ENCODE results near the gene SRGAP1.

DNA sequence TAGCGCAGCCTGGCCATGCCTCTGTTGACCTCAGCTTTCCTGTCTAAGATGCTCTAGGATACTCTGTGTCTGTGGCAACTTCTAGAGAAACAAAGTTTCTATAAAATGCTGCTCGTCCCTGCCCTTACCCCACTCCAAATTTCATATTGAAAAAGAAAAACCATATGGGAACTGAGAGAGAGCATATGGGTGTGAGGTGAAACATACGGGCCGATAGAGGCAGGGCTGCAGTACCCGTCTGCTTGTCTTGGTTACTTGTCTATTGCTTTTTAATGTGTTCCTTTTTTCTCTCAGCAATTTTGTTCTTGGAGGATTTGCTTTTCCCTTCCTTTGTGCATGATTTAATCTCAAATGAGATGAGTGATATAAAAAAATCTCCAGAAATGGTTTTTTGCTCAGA lies 113.0 kb downstream of the SRGAP1 start:
- no peak for TF ChIP-seq POLR2A (IDR thresholded peaks at IDR 0.05; ENCODE audit: control extremely low read depth in 1 of 2, low read depth in 2 of 2, low read length in 2 of 2)
- TF ChIP-seq RAD21 (IDR thresholded peaks at IDR 0.05 in 1 of 2, conservative IDR thresholded peaks at IDR 0.05 in 1 of 2; ENCODE audit: low read depth in 2 of 2, low read length in 2 of 2): no peak
- no peak for TF ChIP-seq POLR2AphosphoS5 (IDR thresholded peaks at IDR 0.05; ENCODE audit: low read depth, low read length)
- TF ChIP-seq, protein P1, sequence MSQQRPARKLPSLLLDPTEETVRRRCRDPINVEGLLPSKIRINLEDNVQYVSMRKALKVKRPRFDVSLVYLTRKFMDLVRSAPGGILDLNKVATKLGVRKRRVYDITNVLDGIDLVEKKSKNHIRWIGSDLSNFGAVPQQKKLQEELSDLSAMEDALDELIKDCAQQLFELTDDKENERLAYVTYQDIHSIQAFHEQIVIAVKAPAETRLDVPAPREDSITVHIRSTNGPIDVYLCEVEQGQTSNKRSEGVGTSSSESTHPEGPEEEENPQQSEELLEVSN (IDR thresholded peaks at IDR 0.05): no peak
- no peak for TF ChIP-seq GABPA (IDR thresholded peaks at IDR 0.05; ENCODE audit: borderline replicate concordance, insufficient read depth, low read length)
